Upper lobe of left lung (tissue), 4 donors: ENCODE data around the gene RPS15A.

Experiments
- EP300 ChIP-seq, 4 donors: sonication (generic); formaldehyde crosslinking; IDR thresholded peaks; one replicate each; pipeline ENCODE4 v1.5.1; 2017; ENCODE audit warnings: antibody characterized with exemption in 4 of 4, control low read depth in 2 of 4
- POLR2AphosphoS5 ChIP-seq, 2 donors: sonication (generic); formaldehyde crosslinking; IDR thresholded peaks; one replicate each; pipeline ENCODE4 v1.5.1; 2017; ENCODE audit warnings: antibody characterized with exemption in 2 of 2
- TF ChIP-seq, protein P1 (sequence below), 6 experiments: fragments of 450-650 bp in 4 of 6; fragments of 200-600 bp in 2 of 6; sonication (generic) in 2 of 6; IDR thresholded peaks; one replicate each; pipeline ENCODE4 v1.5.1; 2016 to 2019; ENCODE audit warnings: antibody characterized with exemption in 6 of 6

DNA sequence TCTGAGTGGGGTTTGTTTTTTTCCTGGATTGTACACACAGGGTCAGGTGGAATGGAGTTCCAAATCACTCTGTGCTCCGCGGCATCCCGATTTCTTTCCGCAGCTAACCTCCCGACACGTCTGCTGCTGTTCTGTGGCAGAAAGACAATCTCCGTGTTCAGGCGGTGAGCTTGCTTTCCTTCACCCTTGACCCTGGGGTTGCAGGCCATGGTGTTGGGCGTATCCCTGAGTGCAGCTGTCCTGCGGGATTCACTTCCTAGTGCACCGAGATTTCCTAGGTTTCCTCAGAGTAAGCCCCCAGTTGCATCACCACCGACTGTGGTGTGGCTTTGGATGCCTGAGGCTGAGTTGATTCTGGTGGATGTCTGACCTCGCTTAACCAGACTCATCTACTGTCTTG, 19.0 kb upstream of the RPS15A start:
- TF ChIP-seq EP300 (IDR thresholded peaks at IDR 0.05) = no peak
- TF ChIP-seq, protein P1, sequence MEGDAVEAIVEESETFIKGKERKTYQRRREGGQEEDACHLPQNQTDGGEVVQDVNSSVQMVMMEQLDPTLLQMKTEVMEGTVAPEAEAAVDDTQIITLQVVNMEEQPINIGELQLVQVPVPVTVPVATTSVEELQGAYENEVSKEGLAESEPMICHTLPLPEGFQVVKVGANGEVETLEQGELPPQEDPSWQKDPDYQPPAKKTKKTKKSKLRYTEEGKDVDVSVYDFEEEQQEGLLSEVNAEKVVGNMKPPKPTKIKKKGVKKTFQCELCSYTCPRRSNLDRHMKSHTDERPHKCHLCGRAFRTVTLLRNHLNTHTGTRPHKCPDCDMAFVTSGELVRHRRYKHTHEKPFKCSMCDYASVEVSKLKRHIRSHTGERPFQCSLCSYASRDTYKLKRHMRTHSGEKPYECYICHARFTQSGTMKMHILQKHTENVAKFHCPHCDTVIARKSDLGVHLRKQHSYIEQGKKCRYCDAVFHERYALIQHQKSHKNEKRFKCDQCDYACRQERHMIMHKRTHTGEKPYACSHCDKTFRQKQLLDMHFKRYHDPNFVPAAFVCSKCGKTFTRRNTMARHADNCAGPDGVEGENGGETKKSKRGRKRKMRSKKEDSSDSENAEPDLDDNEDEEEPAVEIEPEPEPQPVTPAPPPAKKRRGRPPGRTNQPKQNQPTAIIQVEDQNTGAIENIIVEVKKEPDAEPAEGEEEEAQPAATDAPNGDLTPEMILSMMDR (IDR thresholded peaks at IDR 0.05) = no peak
- no peak for TF ChIP-seq POLR2AphosphoS5 (IDR thresholded peaks at IDR 0.05)
